ENCODE data around the gene GLS. TPM values are rescaled to one million over a fixed set of nuclear protein-coding genes. Genes with fewer than 3 reads are reported as not detected.

GLS gene
- total and polyA plus RNA-seq, 4 donors = 31.1 to 318 (median 104) TPM

GRCh38 chr2:191012346-191012745 is 131.7 kb downstream of the GLS start:
- TF ChIP-seq, protein P1, sequence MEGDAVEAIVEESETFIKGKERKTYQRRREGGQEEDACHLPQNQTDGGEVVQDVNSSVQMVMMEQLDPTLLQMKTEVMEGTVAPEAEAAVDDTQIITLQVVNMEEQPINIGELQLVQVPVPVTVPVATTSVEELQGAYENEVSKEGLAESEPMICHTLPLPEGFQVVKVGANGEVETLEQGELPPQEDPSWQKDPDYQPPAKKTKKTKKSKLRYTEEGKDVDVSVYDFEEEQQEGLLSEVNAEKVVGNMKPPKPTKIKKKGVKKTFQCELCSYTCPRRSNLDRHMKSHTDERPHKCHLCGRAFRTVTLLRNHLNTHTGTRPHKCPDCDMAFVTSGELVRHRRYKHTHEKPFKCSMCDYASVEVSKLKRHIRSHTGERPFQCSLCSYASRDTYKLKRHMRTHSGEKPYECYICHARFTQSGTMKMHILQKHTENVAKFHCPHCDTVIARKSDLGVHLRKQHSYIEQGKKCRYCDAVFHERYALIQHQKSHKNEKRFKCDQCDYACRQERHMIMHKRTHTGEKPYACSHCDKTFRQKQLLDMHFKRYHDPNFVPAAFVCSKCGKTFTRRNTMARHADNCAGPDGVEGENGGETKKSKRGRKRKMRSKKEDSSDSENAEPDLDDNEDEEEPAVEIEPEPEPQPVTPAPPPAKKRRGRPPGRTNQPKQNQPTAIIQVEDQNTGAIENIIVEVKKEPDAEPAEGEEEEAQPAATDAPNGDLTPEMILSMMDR (IDR thresholded peaks at IDR 0.05; ENCODE audit: control extremely low read depth, extremely low read depth) = no peak
- peaks cover 6 to 21% (median 18%) of the 10 kb centered on the region in 5 donors for H3K4me1 ChIP-seq (ENCODE audit: control insufficient read depth in 5 of 5, insufficient read depth in 5 of 5, low read length in 5 of 5)
- no peak for DNase-seq
- 89 to 98% methylated on average over 3 of the region's 3 CpGs for WGBS, 2 donors
- H3K27me3 ChIP-seq (ENCODE audit: control insufficient read depth in 3 of 3, insufficient read depth in 3 of 3, low read length in 2 of 3) = no peaks in the 10 kb centered on the region
- no peak overlapping the region for H3K9ac ChIP-seq (ENCODE audit: insufficient read depth in 1 of 2, low read length in 2 of 2)
- peaks cover 3 to 7% (median 5%) of the 10 kb centered on the region in 4 donors for H3K36me3 ChIP-seq (ENCODE audit: control insufficient read depth in 4 of 4, insufficient read depth in 4 of 4, low read length in 4 of 4)
- H3K9me3 ChIP-seq (ENCODE audit: control insufficient read depth in 4 of 4, insufficient read depth in 3 of 4, low read length in 3 of 4) = no peaks in the 10 kb centered on the region
- peak overlapping the region; percentile 36 for H3K4me3 ChIP-seq
- H3K27ac ChIP-seq (ENCODE audit: low read depth in 1 of 2, low read length in 1 of 2) = peak overlapping the region in 1 of 2 donors; percentile 2
- no peak for ATAC-seq (ENCODE audit: insufficient read depth, low FRiP score)

DNA sequence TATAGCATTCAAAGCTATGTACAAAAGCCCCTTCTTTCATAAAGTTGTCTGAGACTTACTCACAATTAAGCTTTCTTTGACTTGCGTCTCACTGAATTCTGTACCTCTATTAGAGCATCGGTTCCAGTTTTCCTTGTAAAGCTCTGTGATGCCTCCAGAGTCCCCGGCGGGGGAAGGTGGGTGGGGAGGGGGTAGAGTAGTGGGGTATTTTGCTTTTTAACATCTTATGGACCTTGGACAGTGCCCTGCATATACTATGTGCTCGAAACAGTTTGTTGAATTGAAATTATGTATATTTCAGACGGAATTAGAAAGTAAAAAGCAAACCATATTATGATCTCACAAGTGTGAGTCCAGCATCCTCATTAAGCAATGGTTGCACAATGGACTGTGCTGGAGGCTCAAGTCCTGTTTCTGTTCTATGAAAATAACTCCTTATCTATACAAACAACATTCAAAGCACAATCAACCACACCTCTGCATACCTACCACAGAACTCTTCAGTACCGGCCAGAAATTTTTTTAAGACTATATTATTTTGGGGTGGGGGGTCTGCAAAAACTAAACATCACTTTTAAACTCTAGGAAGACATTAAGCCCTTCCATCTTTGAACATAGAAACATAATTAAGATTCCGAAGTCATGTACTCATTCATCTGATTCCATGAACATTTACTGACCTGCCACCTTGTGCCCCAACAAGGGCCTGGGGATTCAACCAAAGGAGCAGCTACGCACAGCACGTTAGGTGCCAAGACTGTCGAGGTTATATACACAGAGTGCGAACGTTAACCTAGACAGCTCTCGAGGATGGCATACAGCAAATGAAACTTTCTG is 132.4 kb downstream of the GLS start:
- 22 to 26% methylated on average over 14 of the region's 14 CpGs for WGBS, 2 donors
- peak overlapping the region; percentile 85 for H3K4me3 ChIP-seq

DNA sequence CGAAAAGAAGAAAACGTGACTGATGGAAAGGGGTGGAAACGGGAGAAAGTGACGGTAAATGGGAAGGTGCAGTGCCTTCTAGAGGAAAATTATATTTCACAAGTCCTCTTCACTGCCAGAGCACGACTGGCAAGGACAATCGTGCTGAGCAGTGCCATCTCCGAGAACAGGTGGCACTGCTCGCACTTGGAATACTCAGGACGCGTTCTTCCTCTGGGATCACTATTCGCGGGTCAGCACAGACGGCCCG is 133.0 kb downstream of the GLS start:
- peak overlapping the region; percentile 85 for H3K4me3 ChIP-seq
- no peaks in the 10 kb centered on the region for H3K9me3 ChIP-seq (ENCODE audit: control insufficient read depth in 4 of 4, insufficient read depth in 3 of 4, low read length in 3 of 4)
- DNase-seq (no peak), ATAC-seq (ENCODE audit: insufficient read depth, low FRiP score) (no peak)
- peak overlapping the region; percentile 94 to 99 for H3K27ac ChIP-seq (ENCODE audit: low read depth in 1 of 2, low read length in 1 of 2)
- TF ChIP-seq, protein P1 (IDR thresholded peaks at IDR 0.05; ENCODE audit: control extremely low read depth, extremely low read depth) = no peak
- H3K4me1 ChIP-seq (ENCODE audit: control insufficient read depth in 5 of 5, insufficient read depth in 5 of 5, low read length in 5 of 5) = peaks cover 6 to 21% (median 13%) of the 10 kb centered on the region in 5 donors
- 0% methylated on average over 14 of the region's 14 CpGs for WGBS, 2 donors
- H3K27me3 ChIP-seq (ENCODE audit: control insufficient read depth in 3 of 3, insufficient read depth in 3 of 3, low read length in 2 of 3) = no peaks in the 10 kb centered on the region
- H3K36me3 ChIP-seq (ENCODE audit: control insufficient read depth in 4 of 4, insufficient read depth in 4 of 4, low read length in 4 of 4) = peaks cover 0 to 4% (median 4%) of the 10 kb centered on the region in 4 donors
- H3K9ac ChIP-seq (ENCODE audit: insufficient read depth in 1 of 2, low read length in 2 of 2) = peak overlapping the region; percentile 72 to 93

More for the DNA sequence above, 132.4 kb downstream of the GLS start:
- no peaks in the 10 kb centered on the region for H3K27me3 ChIP-seq (ENCODE audit: control insufficient read depth in 3 of 3, insufficient read depth in 3 of 3, low read length in 2 of 3)
- peak overlapping the region; percentile 94 to 99 for H3K27ac ChIP-seq (ENCODE audit: low read depth in 1 of 2, low read length in 1 of 2)
- H3K9me3 ChIP-seq (ENCODE audit: control insufficient read depth in 4 of 4, insufficient read depth in 3 of 4, low read length in 3 of 4) = no peaks in the 10 kb centered on the region
- peaks cover 3 to 7% (median 5%) of the 10 kb centered on the region in 4 donors for H3K36me3 ChIP-seq (ENCODE audit: control insufficient read depth in 4 of 4, insufficient read depth in 4 of 4, low read length in 4 of 4)
- peak; percentile 15 for ATAC-seq (ENCODE audit: insufficient read depth, low FRiP score)
- TF ChIP-seq, protein P1 (IDR thresholded peaks at IDR 0.05; ENCODE audit: control extremely low read depth, extremely low read depth) = no peak
- H3K9ac ChIP-seq (ENCODE audit: insufficient read depth in 1 of 2, low read length in 2 of 2) = peak overlapping the region; percentile 72 to 93
- H3K4me1 ChIP-seq (ENCODE audit: control insufficient read depth in 5 of 5, insufficient read depth in 5 of 5, low read length in 5 of 5) = peaks cover 6 to 21% (median 13%) of the 10 kb centered on the region in 5 donors
- DNase-seq = peak in 1 of 3 donors; percentile 47

Data from lung (tissue), 12 donors.